Left ventricle myocardium inferior (tissue), 1 donor: ENCODE measurements around the gene ZNF765. TPM values are rescaled to one million over a fixed set of nuclear protein-coding genes. Genes with fewer than 3 reads are reported as not detected.
"Not testable (repeated sequence)": the region's sequence is repeated elsewhere in the genome, so short reads cannot be mapped to it uniquely, and the experiment has no call there.

Source experiments
- DNase-seq: peaks from one replicate; pipeline ENCODE4 v3.0.0-alpha.2; 2020
- H3K27ac ChIP-seq: fragments of 200-600 bp; replicated peaks from 2 replicates; pipeline ENCODE4 v1.8.0; 2021
- H3K27me3 ChIP-seq: fragments of 200-600 bp; 2 replicates; pipeline ENCODE4 v1.8.0; 2021; ENCODE audit warnings: low read depth
- H3K36me3 ChIP-seq: fragments of 200-600 bp; 2 replicates; pipeline ENCODE4 v1.8.0; 2021
- H3K4me1 ChIP-seq: fragments of 200-600 bp; 2 replicates; pipeline ENCODE4 v1.8.0; 2021
- H3K4me3 ChIP-seq: fragments of 200-600 bp; 2 replicates; pipeline ENCODE4 v1.8.0; 2021; ENCODE audit warnings: mild to moderate bottlenecking, moderate library complexity
- H3K9me3 ChIP-seq: fragments of 200-600 bp; replicated peaks from 2 replicates; pipeline ENCODE4 v1.8.0; 2021
- intact Hi-C: fragments of 100-400 bp; cut with micrococcal nuclease; formaldehyde crosslinking; loops from one replicate; pipeline ENCODE4 v1.11.0; 2022
- total RNA-seq: library from RNA; stranded (reverse); fragmentation: NEBNext Ultra II Directional; extraction: Animal tissue kit (Norgen Biotek cat#: 25700); gene quantifications from one replicate; pipeline ENCODE4 v1.2.1, GENCODE V29; 2021
- TF ChIP-seq, protein P1 (sequence below): fragments of 200-600 bp; IDR thresholded peaks from 2 replicates; pipeline ENCODE4 v1.8.0; 2021; ENCODE audit warnings: antibody characterized with exemption, mild to moderate bottlenecking, borderline replicate concordance
- donor health status: DM: no; HTN: yes; CAD: no; lungs with severe emphysema.

ZNF765 gene
- total RNA-seq, 1 donor from 2014 or later, result 4.0 TPM

DNA sequence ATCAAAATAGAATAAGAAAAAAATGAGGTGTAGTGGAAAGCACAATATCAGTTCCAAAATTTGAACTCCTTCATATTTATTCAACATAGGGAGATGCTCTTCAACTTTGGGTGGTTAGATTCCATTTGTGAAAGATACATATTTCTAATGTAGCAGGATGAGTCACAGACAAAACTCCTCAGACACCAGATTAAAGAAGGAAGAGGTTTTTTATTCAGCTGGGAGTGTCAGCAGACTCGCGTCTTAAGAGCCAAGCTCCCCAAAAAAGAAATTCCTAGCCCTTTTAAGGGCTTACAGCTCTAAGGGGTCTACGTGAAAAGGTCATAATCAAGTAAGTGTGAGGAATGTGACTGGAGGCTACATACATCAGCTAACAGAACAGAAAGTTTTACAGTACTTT is 6.8 kb upstream of the ZNF765 start:
- TF ChIP-seq, protein P1, sequence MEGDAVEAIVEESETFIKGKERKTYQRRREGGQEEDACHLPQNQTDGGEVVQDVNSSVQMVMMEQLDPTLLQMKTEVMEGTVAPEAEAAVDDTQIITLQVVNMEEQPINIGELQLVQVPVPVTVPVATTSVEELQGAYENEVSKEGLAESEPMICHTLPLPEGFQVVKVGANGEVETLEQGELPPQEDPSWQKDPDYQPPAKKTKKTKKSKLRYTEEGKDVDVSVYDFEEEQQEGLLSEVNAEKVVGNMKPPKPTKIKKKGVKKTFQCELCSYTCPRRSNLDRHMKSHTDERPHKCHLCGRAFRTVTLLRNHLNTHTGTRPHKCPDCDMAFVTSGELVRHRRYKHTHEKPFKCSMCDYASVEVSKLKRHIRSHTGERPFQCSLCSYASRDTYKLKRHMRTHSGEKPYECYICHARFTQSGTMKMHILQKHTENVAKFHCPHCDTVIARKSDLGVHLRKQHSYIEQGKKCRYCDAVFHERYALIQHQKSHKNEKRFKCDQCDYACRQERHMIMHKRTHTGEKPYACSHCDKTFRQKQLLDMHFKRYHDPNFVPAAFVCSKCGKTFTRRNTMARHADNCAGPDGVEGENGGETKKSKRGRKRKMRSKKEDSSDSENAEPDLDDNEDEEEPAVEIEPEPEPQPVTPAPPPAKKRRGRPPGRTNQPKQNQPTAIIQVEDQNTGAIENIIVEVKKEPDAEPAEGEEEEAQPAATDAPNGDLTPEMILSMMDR, result no peak
- H3K27ac ChIP-seq, result no peak overlapping the region
- DNase-seq, result no peak

DNA sequence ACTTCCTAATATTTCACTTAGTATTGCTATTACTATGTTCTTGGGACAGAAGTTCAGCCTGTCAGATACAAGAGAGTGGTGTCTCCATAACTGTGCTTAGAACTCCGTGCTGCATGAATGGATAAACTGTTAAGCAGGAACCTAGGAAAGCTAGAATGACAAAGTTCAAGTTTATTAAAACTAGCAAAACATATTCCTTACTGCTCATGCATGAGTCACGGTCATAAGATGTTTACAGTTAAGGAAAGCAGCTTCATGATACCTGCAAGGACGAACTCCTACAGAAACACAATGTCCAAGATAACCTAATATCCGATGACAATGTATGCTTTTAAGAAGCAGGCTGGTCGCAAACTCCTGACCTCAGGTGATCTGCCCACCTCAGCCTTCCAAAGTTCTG is 6.0 kb upstream of the ZNF765 start:
- H3K4me3 ChIP-seq, result no peak overlapping the region
- H3K27ac ChIP-seq, result no peak overlapping the region
- intact Hi-C loops, result no loop called here
- TF ChIP-seq, protein P1, result no peak
- H3K27me3 ChIP-seq, result peaks cover 15% of the 10 kb centered on the region
- peaks cover under 1% of the 10 kb centered on the region for H3K4me1 ChIP-seq
- H3K9me3 ChIP-seq, result peaks cover 14% of the 10 kb centered on the region
- DNase-seq, result no peak
- peaks cover 19% of the 10 kb centered on the region for H3K36me3 ChIP-seq

More for the DNA sequence above, 6.8 kb upstream of the ZNF765 start:
- Histone ChIP-seq H3K4me3 (no peak overlapping the region), H3K4me1 (no peaks in the 10 kb centered on the region), H3K36me3 (peaks cover 19% of the 10 kb centered on the region), H3K9me3 (peaks cover 21% of the 10 kb centered on the region), H3K27me3 (peaks cover 15% of the 10 kb centered on the region)
- intact Hi-C loops, result no loop called here

DNA sequence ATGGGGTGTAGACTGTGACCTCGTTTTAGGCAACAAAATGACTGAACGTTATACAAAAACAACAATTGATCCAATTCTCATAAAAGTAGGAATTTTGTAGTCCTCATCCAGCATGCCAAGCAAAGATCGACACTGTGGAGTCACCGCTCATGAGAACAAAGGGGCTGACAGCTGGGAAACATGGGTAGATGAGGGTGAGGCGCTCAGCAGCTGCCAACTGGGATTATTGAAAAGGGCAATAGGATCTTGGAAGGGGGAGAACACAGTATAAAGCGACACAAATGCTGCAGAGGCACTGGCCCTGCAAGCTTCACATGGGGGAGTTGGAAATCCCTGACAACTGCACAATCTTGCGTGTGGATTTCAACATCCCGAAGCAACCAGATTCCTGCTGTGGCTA is 5.4 kb upstream of the ZNF765 start:
- intact Hi-C loops, result no loop called here
- H3K4me3 ChIP-seq, result no peak overlapping the region
- peaks cover 18% of the 10 kb centered on the region for H3K36me3 ChIP-seq
- TF ChIP-seq, protein P1, result no peak
- H3K9me3 ChIP-seq, result peaks cover 7% of the 10 kb centered on the region
- H3K4me1 ChIP-seq, result peaks cover 7% of the 10 kb centered on the region
- H3K27me3 ChIP-seq, result peaks cover 15% of the 10 kb centered on the region
- no peak overlapping the region for H3K27ac ChIP-seq
- no peak for DNase-seq

DNA sequence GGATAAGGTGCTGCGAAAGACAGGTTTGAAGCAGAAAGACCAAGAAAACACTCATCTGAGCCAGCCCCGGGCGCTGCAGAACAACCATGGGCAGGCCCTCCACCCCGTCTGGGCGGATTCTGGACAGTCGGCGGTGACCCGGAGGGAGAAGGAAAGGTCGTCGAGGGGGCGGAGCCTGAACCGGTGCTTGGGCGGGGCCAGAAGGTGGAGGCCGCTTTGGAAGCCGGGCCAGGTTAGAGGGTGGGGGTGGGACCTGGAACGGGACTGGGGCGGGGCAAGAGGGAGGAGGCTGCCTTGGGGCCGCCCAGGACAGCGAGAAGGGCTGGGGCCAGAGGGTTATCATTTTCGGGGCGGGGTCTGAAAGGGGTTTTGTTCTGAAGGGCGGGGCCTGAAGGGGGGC is 5.0 kb upstream of the ZNF765 start:
- Histone ChIP-seq H3K4me3 (no peak overlapping the region), H3K27ac (no peak overlapping the region), H3K9me3 (peaks cover 3% of the 10 kb centered on the region), H3K4me1 (peaks cover 9% of the 10 kb centered on the region), H3K27me3 (peaks cover 15% of the 10 kb centered on the region), H3K36me3 (peaks cover 14% of the 10 kb centered on the region)
- TF ChIP-seq, protein P1, result no peak
- intact Hi-C loops, result no loop called here
- DNase-seq, result no peak

DNA sequence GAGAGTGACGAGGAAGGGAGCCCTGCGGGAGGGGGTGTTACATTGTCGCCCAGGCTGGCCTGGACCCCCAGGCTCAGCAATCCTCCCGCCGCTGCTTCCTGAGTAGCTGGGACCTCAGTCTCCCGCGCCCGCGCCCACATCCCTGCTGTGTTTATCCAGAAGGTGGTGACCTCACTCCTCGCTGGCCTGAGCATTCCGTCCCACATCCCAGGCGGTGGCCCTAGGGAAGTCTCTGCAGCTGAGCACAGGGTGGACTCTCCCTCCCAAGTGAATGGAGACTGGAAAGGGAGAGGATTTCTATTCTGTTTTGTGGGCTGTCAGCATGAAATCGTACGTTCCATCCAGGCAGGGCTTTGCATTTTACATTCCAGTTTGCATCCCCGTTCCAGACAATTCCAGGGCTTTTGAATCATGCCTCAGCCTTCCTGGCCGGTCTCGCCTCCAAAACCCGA is 401 bp upstream of the ZNF765 start:
- Histone ChIP-seq H3K27ac (peak overlapping the region; percentile 91), H3K36me3 (peaks cover 16% of the 10 kb centered on the region), H3K9me3 (peaks cover under 1% of the 10 kb centered on the region), H3K4me1 (peaks cover 29% of the 10 kb centered on the region), H3K4me3 (peak overlapping the region; percentile 93), H3K27me3 (peaks cover 7% of the 10 kb centered on the region)
- TF ChIP-seq, protein P1, result no peak
- DNase-seq, result peak; percentile 64
- intact Hi-C loops, result no loop called here

DNA sequence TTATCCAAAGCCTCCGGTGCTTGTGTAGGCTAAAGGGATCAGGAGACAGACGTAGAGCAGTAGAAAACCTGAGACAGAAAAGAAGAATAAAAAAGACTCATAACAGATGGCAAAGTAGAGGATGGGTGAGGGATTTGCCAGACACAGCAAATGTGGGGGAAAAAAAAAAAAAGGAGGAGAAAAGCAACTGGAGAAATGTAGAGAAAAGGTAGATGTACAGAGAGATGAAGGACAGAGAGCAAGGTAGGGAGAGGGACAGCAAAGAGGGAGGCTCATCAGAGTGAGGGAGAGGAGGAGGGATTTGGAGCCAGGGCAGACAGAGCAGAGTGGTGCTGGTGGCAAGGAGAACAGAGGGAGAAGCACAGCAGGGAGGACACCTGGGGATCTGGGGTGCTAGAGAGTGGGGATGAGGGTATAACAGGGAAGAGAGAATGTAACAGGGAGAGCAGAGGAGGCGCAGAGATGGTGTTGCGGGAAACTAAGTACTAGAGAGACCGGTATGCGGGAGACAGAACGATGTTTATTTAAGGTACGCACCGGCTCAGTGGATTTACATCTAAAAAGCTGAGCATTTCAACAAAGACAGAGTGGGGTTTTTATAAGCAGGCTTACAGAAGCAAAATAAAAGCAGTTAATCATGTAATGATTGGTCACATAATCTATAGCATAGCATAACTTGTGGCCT is 1.0 kb downstream of the ZNF765 start:
- H3K4me3 ChIP-seq, result peak overlapping the region; percentile 93
- intact Hi-C loops, H3K9me3 ChIP-seq, DNase-seq, H3K27me3 ChIP-seq: not testable (repeated sequence)
- H3K27ac ChIP-seq, result peak overlapping the region; percentile 91
- peaks cover 29% of the 10 kb centered on the region for H3K4me1 ChIP-seq
- peaks cover 29% of the 10 kb centered on the region for H3K36me3 ChIP-seq
